Measurements from ENCODE around the gene TNFAIP6.

GRCh38 chr2:151344906-151345305 is 12.5 kb upstream of the TNFAIP6 start:
- TF ChIP-seq CTCF (IDR thresholded peaks at IDR 0.05) = no peak
- no peak for TF ChIP-seq SMC3 (IDR thresholded peaks at IDR 0.05; ENCODE audit: low read depth, low read length)
- TF ChIP-seq POLR2AphosphoS5 (IDR thresholded peaks at IDR 0.05; ENCODE audit: low read depth, low read length) = no peak
- TF ChIP-seq EP300 (IDR thresholded peaks at IDR 0.05; ENCODE audit: borderline replicate concordance in 1 of 2, low read depth in 1 of 2, low read length in 1 of 2) = no peak

All from SK-N-SH (cell line).